COLO829 (cell line): Measurements from ENCODE around the gene PTPA.
"Not testable (repeated sequence)": the region's sequence is repeated elsewhere in the genome, so short reads cannot be mapped to it uniquely, and the experiment has no call there.

Experiments
- DNase-seq: peaks from one replicate; pipeline ENCODE4 v3.0.0; 2012; ENCODE audit warnings: low spot score

Gene PTPA

DNA sequence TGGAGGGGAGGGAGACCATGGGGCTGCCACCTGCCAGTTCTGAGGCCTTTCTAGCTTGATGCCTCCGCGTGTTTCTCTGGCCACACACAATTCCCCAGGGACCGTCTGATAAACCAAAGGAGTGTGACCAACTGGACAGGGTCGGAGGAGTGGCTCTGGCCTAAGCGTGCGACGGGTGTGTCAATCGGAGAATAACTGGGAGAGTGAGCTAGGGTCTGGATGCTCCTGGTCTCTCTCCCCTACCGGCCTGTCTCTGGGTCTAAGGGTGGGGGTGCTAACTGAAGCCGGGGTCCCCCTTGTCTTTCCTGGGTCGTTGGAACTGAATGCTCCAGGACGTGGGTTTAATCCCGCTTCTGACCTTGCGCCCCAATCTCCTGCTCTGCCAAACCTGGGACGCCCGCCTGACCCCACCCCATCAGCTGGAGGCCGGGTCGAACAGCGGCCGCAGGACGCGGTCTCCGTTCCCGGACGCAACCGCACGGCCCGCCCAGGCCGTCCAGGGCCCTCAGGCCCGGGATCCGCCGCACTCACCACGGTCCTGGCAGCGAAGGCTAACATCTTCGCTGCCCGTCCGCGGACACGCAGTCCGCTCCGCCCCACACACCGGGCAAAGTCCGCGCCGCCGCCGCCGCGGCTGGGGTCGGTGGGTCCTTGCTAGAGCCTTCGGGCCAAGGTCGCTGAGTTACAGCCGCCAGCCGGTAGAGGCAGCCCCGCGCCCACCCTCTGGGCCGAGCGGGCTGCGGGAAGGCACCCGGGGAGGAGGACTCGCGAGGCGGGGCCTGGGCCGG lies 1.1 kb upstream of the PTPA start:
- DNase-seq = peak; percentile 54

DNA sequence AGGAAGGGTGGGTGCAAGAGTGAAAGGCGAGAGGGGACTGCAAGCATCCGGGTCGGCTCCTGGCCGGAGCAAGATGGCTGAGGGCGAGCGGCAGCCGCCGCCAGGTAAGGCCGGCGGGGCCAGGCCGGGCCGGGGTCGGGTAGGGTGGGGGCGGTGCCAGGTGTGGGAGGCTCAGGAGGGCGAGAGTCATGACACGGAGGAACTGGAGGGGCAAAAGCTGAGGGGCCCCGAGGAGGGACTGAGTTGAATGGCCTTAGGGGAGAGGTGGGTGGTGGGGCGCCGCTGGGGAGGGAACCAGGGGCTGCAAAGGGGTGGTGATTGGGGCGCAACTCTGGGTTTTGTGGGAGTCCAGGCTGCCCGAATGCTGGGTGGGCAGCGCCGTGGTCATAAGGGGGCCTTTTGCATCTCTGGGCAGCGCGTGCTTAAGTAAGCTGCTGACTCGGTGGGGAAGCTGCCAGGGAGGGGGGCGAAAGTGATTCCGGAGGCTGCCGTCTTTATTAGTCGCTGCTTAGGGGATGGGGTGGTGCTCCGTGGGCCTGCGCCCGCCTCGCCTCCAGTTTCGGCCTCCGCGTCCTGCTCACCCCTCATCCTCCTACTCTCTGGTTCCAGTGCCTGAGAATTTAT lies 425 bp downstream of the PTPA start:
- DNase-seq = no peak

DNA sequence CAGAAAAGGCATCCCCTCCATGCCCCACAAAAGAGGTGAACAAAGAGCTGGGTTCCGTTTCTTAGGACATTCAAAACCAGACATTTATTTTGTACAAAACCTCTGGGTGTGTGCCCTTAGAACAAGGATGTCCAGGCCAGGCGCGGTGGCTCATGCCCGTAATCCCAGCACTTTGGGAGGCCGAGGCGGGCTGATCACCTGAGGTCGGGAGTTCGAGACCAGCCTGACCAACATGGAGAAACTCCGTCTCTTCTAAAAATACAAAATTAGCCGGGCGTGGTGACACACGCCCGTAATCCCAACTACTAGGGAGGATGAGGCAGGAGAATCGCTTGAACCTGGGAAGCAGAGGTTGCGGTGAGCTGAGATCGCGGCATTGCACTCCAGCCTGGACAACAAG lies 1.3 kb downstream of the PTPA start:
- not testable (repeated sequence) for DNase-seq

DNA sequence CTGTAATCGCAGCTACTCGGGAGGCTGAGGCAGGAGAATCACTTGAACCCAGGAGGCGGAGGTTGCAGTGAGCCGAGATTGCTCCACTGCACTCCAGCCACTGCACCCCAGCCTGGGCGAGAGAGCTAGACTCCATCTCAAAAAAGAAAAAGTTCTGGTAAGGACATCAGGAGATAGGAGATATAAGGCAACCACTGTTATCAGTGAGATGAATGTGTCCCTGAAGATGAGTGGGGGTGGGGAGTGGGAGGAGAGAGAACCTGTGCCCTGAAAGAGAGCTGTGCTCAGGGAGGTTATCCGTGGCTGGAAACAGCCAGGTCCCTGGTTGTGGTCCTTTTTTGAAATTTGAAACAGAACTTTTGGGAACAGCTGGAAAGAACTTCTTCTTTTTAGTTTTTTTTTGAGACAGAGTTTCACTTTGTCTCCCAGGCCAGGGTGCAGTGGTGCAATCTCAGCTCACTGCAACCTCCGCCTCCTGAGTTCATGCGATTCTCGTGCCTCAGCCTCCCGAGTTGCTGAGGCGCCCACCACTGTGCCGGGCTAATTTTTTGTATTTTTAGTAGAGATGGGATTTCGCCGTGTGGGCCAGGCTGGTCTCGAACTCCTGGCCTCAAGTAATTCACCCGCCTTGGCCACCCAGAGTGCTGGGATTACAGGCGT lies 2.6 kb downstream of the PTPA start:
- DNase-seq = no peak

DNA sequence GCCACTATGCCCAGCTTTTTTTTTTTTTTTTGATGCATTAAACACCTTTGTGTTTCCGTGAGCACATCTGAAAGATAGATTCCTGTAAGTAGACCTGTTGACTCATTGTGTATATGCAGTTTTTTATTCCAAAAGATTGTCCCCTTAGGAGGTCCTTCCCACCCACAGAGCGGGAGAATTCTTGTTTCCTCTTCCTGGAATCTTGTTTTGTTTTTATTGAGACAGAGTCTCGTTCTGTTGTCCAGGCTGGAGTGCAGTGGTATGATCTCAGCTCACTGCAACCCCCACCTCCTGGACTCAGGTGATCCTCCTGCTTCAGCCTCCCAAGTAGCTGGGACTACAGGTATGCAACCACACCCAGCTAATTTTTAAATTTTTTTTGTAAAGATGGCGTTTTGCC lies 7.6 kb downstream of the PTPA start:
- no peak for DNase-seq

DNA sequence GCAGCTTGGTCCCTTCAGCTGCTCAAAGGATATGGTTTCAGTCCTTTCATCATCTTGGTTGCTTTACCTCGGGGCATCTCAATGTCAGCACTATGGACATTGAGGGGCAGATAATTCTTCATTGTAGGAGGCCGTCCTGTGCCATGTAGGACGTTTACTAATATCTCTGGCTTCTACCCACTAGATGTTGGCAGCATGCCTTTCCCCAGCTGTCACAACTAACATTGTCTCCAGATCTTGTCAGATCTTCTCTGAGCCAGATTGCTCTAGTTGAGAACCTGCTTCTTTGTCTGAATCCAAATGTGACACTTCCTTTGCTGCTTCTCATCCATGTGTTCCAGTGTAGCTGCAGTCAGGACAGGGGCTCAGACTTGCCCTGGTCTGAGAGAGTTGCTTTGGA lies 10.3 kb downstream of the PTPA start:
- DNase-seq = no peak

DNA sequence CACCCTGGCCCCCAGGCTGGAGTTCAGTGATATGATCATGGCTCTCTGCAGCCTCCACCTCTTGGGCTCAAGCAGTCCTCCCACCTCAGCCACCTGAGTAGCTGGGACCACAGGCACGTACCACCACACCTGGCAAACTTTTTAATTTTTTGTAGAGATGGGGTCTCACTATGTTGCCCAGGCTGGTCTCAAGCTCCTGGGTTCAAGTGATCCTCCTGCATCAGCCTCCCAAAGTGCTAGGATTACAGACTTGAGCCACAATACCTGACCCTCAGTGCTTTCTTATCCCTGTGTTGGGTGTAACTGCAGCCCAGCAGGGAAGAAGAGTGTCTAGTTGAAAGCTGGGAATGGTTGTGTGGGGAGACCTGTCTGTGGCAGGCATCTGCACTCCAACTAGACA lies 10.9 kb downstream of the PTPA start:
- DNase-seq = no peak

DNA sequence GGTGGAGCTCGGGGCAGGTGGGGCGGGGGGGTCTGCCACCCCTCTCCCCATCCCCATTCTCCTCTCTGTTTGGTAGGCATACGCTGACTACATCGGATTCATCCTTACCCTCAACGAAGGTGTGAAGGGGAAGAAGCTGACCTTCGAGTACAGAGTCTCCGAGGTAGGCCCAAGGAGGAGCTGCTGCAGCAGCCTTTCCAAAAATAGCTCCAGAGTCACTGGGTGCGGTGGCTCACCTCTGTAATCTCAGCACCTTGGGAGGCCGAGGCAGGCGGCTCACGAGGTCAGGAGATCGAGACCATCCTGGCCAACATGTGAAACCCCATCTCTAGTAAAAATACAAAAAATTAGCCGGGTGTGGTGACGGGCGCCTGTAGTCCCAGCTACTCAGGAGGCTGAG lies 11.8 kb downstream of the PTPA start:
- DNase-seq = not testable (repeated sequence)

DNA sequence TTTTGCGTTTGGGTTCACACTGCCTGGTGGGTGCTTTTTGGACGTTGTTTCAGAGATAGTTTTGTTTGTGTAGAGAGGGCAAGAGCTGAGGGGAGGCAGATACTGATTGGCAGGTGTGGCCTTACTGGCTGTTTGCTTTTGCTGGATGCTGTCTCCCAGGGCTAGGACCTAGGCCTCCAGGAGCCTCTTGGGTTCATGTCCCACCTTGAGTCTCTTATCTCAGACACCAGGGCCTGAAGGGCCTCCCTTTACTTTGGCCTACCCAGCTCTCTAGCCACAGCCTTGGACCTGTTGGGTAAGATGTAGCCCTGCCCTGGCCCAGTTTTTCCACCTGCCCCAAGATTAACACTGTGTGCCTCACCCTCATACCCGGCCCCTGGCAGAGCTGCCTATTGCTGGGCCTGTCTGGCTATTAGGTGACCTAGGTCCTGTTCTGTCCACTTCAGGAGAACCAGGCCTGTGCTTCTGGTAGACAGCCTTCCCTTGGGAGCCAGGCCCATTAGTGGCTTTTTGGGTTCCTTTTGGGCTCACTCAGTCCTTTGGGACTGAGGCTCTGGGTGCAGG lies 13.4 kb downstream of the PTPA start:
- DNase-seq = no peak

DNA sequence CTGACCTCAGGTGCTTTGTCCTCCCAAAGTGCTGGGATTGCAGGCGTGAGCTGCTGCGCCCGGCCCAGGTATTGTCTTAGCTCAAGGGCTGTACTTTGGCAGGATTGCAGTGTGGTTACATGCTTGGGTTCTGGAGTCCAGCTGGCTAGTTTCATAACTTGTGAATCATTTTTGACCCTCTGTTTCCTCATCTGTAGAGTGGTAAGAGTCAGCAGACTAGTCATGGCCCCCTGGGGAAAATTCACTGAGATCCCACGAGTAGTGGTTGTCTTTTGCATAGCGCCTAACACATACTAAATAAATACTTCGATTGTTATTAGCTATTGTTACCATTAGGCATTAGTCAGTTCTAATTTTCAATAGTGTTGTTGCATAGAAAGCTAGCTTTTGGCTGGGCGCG lies 14.3 kb downstream of the PTPA start:
- DNase-seq = no peak

DNA sequence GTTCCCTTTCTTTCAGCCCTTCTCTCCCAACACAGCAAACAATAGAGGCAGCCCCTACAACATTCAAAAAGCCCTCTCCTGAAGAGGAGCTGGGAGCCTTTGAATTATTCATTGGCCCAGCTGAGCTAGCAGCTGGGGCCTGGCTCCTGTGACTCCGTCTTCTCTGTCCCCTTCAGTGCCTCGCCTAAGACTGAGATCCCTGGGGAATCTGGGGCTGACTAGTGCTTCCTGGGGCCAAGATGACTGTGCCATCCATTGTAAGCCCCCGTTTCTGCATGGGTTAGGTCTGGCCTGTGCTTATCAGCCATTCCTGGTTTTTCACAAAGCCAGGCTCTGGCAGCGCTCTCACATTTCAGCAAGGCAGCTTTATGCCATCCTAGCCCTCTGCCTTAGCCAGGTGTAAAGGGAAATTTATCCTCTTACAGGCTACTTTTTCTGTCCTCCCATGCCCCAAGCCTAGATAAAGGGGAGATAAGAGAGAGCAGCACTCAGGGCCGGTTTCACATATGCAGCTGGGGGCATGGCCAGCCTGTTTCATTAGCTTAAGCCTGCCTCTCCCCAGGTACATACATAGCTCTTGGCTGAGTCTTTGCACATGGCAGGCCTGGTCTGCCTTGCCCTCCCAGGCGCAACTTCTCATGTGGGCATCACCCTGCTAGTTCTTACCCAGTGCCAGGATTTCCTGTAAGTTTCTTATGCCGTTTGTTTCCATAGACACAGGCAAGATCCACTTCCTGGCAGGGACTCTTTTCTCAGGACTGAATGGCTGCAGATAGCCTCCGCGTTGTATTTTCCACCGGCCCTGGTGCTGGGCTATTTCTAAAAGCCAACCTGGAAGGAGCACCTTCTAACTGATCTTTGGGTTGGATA lies 15.8 kb downstream of the PTPA start:
- DNase-seq = no peak

DNA sequence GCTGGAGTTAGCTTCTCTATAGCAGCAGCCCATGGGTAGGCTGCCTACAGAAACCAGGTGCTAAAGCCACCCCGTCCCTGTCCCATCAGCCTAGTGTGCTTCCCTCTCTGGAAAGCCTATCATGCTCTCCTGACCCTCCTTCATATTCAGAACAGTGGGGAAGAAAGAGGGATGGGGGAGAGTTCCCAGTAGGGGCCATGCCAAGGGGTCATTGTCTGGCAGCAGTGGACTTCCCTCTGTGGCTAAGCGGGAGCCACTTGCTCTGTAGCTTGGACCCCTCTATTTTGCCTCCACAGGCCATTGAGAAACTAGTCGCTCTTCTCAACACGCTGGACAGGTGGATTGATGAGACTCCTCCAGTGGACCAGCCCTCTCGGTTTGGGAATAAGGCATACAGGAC lies 17.5 kb downstream of the PTPA start:
- DNase-seq = no peak

DNA sequence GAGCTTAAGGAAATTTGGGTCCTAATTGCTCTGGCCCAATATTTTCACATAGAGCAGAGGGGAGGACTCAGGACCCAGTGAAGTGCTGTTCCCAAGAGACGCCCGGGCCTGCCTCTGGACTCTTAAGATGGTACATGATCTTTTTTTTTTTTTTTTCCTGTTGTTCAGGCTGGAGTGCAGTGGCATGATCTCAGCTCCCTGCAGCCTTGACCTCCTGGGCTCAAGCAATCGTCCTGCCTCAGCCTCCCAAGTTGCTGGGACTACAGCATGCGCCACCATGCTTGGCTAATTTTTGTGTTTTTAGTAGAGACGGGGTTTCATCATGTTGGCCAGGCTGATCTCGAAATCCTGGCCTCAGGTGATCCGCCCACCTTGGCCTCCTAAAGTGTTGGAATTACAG lies 19.1 kb downstream of the PTPA start:
- DNase-seq = not testable (repeated sequence)

DNA sequence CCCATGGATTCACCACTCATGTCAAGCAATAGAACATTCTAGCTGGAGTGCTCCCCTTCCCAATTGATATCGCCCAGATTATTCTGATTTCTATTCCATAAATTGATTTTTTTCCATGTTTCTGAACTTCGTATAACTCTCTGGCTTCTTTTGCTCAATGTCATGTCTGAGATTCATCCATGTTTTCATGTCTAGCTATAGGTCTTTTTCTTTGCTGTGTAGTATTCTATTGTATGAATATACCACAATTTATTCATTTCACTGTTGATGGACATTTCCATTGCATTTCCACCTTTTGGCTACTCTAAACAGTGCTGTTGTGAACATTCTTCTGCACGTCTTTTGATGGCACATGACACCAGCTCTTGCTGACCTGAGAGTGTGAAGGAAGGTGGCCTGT lies 19.6 kb downstream of the PTPA start:
- DNase-seq = no peak

DNA sequence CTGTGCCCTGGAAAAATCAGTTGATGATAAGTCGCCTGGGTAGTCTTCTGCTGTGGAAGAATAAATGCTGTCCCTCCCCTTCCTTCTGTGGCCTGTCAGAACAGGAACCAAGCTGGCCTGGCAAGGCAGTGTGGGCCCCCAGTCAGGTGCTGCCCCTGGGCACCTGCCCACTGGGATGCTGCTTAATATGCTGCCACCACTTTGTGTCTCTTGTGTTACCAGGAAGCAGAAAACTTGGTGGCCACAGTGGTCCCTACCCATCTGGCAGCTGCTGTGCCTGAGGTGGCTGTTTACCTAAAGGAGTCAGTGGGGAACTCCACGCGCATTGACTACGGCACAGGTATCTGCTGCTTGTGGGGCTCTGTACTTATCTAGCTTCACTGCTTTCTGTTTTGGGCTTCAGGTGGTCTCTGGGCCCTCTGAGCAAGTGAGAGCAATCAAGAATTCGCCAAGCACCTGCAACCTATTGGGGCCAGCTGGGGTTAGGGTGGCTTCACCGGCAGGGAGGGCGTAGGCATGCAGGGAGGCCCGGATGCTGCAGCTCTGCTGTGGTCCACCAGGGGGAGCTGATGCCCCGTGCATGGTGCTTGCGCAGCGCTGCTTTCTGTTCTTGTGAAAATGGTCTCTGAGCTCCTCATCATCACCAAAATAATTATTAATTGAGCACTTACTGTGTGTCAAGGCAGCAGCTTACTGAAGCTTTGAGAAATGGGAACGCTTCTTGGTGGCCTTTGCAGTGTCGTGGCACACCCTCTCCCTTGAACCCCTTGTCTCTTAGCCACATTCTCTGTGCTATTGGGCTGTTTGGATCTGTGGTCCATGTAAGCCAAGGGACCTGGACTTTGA lies 20.3 kb downstream of the PTPA start:
- DNase-seq = peak; percentile 84

DNA sequence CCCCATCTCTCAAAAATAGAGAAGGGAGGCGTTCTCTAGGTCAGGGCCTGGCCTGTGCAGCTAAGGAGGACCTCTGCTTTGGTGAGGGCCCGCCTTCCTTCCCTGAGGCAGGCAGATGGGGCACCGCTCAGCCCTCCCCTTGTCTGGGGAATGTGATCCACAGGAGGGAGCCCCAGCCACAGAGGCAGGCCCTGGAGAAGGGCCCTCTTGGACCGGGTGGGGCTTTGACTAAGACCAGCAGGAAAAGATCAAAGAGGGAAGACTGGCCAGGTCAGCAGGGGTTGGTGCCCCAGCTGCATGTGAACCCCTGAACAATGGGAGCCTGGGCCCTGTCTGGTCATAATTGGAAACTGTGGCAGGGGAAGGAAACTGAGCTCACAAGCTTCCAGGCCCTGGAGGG lies 21.9 kb downstream of the PTPA start:
- DNase-seq = no peak

DNA sequence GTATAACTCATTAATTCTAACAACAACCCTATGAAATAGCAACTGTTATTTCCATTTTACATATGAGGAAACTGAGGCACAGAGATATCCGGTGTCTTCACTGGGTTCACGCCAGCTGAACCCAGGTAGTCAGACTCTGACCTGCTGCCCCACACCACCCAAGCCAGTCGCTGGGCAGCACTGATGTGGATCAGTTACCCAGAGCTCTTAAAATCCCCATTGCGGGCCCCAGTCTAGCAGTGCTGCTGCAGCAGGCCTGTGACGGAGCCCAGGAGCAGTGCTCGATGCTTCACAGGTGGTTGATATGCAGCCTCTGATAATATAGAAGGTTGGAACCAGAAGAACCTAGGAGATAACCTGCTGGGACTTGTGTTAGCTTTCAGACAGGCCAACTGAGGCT lies 24.3 kb downstream of the PTPA start:
- no peak for DNase-seq

DNA sequence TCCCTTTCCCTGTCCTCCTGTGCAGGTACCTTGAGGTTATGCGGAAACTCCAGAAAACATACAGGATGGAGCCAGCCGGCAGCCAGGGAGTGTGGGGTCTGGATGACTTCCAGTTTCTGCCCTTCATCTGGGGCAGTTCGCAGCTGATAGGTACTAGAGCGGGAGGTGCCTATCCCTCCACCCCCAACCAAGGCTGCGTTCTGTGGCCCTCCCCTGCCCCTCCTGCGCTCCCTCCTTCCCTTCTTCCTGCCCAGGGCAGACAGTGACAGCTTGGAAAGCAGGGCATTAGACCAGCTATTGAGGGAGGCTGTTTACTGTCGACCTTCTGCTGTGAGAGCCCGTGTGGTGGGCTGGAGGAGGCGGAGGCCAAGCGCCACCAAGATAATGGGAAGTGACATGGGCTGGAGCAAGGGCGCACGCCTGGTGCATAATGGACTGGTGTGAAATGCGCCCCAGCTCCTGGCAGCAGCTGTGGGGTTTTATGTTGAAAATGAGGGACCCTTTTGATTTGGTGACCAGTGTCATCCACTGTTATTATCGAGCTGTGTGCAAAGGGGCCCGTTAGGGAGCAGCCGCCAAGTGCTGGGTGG lies 25.3 kb downstream of the PTPA start:
- DNase-seq = no peak

DNA sequence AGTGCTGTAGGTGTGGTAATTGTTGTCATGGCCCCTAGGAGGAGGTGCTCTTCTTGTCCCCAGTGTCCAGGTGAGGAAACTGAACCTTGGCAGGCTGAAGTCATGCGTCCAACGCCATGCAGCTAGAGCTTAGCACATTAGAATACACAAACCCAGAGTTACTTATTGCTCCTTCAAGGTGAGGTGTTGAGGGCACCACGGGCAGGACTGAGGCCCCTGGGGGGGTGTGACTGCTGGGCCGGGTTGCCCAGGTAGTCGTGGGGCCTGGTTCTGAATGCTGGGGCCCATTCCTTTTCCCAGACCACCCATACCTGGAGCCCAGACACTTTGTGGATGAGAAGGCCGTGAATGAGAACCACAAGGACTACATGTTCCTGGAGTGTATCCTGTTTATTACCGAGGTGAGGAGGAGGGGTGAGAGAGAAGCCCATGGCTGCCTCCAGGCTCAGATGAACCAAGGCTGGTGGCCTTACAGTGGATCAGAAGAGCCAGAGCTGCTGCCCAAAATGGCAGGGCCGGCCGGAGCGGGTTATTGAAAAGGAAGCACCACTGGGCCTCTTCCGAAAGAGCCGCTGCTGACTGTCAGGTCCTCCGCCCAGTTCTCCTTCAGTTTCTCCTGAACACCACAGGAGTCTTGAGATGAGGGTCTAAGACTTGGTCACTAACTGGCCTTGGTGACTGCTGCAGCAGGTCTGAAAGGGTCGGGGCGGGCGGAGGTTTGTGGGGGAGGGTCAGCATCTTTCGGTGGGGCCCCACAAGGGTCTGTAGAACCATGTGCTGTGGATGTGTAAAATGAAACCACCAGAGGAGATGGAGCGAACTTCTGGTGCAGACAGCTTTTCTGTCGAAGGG lies 26.3 kb downstream of the PTPA start:
- no peak for DNase-seq

DNA sequence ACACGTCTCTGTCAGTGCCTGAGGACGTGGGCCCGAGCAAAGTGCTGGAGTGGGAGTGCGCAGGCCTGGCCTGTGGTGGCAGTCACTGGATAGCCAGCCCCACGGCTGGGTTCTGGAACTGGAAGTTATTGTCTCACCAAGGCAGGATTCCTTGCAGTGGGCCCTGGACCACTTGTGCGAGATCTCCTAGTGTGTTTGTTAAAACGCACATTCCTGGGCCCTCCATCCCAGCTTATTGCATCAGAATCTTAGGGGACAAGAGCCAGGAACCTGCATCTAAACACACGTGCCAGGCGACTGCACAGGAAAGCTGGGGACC lies 26.9 kb downstream of the PTPA start:
- DNase-seq = no peak
